Measurements from ENCODE around the gene CDH6.

DNA sequence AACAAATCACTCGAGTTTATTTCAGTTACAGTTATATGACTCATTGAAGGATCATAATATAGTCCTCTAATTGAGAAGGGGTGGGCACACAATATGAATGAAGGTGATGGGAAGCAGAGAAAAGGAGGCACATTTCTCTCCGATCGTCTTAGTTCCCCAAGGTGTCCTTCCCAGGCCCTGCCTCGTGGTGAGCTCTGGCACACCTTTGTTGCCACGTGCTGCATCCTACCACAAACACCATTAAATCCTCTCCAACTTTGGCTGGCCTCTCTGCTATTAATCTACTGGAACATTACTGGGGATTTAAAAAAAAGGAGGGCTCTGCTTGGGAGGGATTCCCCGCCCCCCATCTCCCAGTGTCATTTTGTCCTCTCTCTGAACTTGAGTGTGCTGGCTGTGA, 42.9 kb downstream of the CDH6 start:
- TF ChIP-seq EZH2 (IDR thresholded peaks at IDR 0.05) (no peak), POLR2AphosphoS5 (IDR thresholded peaks at IDR 0.05; ENCODE audit: borderline replicate concordance, low read depth, low read length) (no peak)

Measured in SK-N-MC (cell line).